Tibial nerve (tissue), 4 donors: Measurements from ENCODE around the gene CCDC197.

Source experiments
- EP300 ChIP-seq, 2 donors: sonication (generic); formaldehyde crosslinking; IDR thresholded peaks; one replicate each; pipeline ENCODE4 v1.6.1; 2017; ENCODE audit warnings: antibody characterized with exemption in 2 of 2, mild to moderate bottlenecking in 1 of 2
- POLR2A ChIP-seq, 2 donors: fragments of 450-650 bp; IDR thresholded peaks; one replicate each; pipeline ENCODE4 v1.6.1; 2017; ENCODE audit warnings: antibody characterized with exemption in 2 of 2, mild to moderate bottlenecking in 2 of 2, moderate library complexity in 2 of 2
- TF ChIP-seq, protein P1 (sequence below), 5 experiments: fragments of 200-600 bp in 3 of 5; fragments of 450-650 bp in 2 of 5; sonication (generic) in 3 of 5; IDR thresholded peaks; one replicate each; pipeline ENCODE4 v1.5.1; 2016 to 2019; ENCODE audit warnings: antibody characterized with exemption in 5 of 5, mild to moderate bottlenecking in 3 of 5, moderate library complexity in 2 of 5

DNA sequence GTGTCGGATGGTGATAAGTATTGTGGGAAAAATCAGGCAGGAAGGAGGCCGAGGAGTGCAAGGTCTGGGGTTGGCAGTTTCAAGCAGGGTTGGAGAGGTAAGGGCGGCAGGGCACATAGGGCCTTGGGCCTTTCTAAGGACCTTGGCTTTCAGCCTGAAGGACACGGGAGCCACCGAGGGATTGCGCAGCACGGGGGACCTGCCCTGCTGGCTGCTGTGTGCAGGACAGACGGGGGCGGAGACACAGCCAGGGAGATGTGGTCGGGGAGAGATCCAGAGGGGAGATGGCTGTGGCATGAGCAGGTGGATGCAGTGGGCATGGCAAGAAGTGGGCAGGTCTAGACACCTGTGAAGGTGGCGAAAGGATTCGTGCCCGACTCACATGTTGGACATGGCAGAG is 43.7 kb downstream of the CCDC197 start:
- TF ChIP-seq, protein P1, sequence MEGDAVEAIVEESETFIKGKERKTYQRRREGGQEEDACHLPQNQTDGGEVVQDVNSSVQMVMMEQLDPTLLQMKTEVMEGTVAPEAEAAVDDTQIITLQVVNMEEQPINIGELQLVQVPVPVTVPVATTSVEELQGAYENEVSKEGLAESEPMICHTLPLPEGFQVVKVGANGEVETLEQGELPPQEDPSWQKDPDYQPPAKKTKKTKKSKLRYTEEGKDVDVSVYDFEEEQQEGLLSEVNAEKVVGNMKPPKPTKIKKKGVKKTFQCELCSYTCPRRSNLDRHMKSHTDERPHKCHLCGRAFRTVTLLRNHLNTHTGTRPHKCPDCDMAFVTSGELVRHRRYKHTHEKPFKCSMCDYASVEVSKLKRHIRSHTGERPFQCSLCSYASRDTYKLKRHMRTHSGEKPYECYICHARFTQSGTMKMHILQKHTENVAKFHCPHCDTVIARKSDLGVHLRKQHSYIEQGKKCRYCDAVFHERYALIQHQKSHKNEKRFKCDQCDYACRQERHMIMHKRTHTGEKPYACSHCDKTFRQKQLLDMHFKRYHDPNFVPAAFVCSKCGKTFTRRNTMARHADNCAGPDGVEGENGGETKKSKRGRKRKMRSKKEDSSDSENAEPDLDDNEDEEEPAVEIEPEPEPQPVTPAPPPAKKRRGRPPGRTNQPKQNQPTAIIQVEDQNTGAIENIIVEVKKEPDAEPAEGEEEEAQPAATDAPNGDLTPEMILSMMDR (IDR thresholded peaks at IDR 0.05): no peak
- TF ChIP-seq EP300 (IDR thresholded peaks at IDR 0.05) (no peak), POLR2A (IDR thresholded peaks at IDR 0.05) (no peak)
